Forelimb muscle (tissue), 1 donor: ENCODE results near the gene TXNDC2. TPM values are rescaled to one million over a fixed set of nuclear protein-coding genes. Genes with fewer than 3 reads are reported as not detected.

Source experiments
- DNase-seq: peaks from one replicate; pipeline ENCODE4 v3.0.0-alpha.2; 2013; ENCODE audit warnings: low read depth
- polyA plus RNA-seq: library from polyadenylated mRNA; unstranded; fragments of 120-200 nt; gene quantifications from one replicate; pipeline ENCODE4 v1.2.1, GENCODE V29; 2013; ENCODE audit not compliant: insufficient read length

The TXNDC2 gene
- polyA plus RNA-seq, 1 donor, result 0.05 TPM

- DNase-seq, result no peak
Observed at GRCh38 chr18:9931678-9932077, 45.9 kb downstream of the TXNDC2 start.

DNA sequence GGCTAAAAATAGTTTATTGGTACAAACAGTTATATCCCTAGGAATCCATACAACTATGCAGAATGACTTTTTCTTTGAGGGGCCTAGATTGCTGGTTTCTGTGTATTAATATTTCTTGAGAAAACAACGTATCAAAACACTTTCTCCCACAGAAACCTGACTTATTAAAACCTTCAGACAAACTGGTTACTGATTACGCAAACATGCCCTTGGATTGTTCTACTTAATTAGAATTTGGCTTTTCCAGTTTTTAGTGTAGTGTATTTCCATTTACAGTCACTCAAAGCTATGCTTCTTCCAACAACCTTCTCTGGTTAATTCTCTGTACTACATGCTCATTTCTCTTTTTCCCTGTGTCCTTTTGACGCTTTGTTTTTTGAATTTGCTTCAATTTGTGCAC, 48.1 kb downstream of the TXNDC2 start:
- DNase-seq, result no peak

GRCh38 chr18:9934274-9934673, 48.5 kb downstream of the TXNDC2 start:
- DNase-seq, result no peak

Other genes with a start within 250 kb of the TXNDC2 start
- gene RAB31, start 177.7 kb upstream of the TXNDC2 start, polyA plus RNA-seq, result 27.1 TPM
- 265 TPM for gene VAPA, start 28.0 kb downstream of the TXNDC2 start, polyA plus RNA-seq